ENCODE results near the gene PHACTR2.

The PHACTR2 gene

DNA sequence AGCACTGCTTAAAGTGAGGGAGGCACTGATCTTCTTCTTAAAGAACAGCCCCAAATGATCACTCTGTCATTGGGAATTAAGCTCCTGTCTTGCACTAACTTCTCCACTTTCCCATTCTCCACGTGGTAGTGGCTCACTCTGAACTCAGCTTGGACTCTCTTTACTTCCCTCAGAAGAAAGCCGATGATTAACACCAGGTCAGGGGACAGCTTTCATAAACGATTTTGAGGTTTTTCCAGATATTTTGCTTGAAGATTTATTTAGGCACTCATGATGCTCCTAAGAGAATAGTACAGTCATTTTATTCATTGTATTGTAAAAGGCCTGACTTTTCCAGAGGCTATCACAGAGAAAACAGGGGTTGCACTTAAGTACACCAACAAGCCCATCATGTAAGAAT lies 84.4 kb downstream of the PHACTR2 start:
- DNase-seq, result no peak
- H3K27me3 ChIP-seq, result no peaks in the 10 kb centered on the region
- H3K4me3 ChIP-seq, result no peak overlapping the region
- intact Hi-C loops (cut with DNase I; ENCODE audit: low total_unique reads), result no loop called here
- peaks cover under 1 to 21% (median 17%) of the 10 kb centered on the region in 3 donors for H3K36me3 ChIP-seq
- H3K9me3 ChIP-seq, result no peaks in the 10 kb centered on the region
- H3K4me1 ChIP-seq, result no peaks in the 10 kb centered on the region
- H3K27ac ChIP-seq, result no peak overlapping the region
- TF ChIP-seq, protein P1, sequence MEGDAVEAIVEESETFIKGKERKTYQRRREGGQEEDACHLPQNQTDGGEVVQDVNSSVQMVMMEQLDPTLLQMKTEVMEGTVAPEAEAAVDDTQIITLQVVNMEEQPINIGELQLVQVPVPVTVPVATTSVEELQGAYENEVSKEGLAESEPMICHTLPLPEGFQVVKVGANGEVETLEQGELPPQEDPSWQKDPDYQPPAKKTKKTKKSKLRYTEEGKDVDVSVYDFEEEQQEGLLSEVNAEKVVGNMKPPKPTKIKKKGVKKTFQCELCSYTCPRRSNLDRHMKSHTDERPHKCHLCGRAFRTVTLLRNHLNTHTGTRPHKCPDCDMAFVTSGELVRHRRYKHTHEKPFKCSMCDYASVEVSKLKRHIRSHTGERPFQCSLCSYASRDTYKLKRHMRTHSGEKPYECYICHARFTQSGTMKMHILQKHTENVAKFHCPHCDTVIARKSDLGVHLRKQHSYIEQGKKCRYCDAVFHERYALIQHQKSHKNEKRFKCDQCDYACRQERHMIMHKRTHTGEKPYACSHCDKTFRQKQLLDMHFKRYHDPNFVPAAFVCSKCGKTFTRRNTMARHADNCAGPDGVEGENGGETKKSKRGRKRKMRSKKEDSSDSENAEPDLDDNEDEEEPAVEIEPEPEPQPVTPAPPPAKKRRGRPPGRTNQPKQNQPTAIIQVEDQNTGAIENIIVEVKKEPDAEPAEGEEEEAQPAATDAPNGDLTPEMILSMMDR (IDR thresholded peaks at IDR 0.05), result no peak

DNA sequence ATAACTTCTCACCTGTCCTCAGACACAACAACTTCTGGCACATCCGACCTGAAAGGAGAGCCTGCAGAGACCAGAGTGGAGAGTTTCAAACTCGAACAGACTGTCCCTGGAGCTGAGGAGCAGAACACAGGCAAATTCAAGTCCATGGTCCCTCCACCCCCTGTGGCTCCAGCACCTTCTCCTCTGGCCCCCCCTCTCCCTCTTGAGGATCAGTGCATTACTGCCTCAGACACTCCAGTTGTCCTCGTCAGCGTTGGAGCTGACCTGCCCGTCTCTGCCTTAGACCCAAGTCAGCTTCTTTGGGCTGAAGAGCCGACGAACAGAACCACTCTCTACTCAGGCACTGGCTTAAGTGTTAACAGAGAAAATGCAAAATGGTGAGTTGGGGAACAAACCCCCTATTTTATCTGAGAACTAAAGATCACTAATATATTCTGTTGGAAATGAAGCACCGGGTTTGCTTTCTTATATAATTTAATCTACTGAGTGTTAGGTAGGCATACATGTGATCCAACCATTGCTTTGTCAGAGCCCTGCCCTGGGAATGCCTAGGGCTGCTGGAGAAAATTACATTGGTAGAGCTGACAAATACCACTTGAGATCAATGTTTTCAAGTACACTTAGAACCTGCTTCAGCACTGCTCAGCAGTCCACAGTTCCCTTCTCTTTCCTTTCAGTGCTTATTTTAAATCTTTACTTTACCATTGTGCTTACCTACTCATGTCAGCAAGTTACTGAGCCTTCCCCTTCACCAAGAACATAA lies 87.8 kb downstream of the PHACTR2 start:
- intact Hi-C loops (cut with DNase I; ENCODE audit: low total_unique reads), result no loop called here
- H3K27me3 ChIP-seq, result no peaks in the 10 kb centered on the region
- no peaks in the 10 kb centered on the region for H3K9me3 ChIP-seq
- H3K27ac ChIP-seq, result no peak overlapping the region
- TF ChIP-seq, protein P1 (IDR thresholded peaks at IDR 0.05), result no peak
- no peaks in the 10 kb centered on the region for H3K4me1 ChIP-seq
- no peak for DNase-seq
- H3K4me3 ChIP-seq, result no peak overlapping the region
- H3K36me3 ChIP-seq, result peaks cover 13 to 35% (median 21%) of the 10 kb centered on the region in 3 donors

DNA sequence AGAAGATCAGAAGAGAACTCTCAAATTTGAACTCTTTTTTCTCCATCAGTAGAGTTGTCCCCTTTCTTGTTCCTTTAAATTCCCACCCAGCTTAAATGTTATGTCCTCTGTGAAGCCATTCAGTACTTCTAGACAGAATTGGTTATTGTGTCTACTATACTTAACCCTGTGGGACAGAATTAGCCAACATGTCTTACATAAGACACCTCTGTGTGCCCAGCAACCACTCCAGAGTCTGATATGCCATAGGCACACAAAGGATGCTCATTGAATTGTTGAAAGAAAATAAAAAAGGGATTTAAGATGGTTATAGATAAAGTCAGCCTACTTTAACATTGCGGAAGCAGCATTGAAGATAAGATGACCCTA lies 88.4 kb downstream of the PHACTR2 start:
- Histone ChIP-seq H3K27me3 (no peaks in the 10 kb centered on the region), H3K4me3 (no peak overlapping the region), H3K36me3 (peaks cover 13 to 35% (median 21%) of the 10 kb centered on the region in 3 donors), H3K4me1 (no peaks in the 10 kb centered on the region), H3K27ac (no peak overlapping the region), H3K9me3 (no peaks in the 10 kb centered on the region)
- TF ChIP-seq, protein P1 (IDR thresholded peaks at IDR 0.05), result no peak
- no peak for DNase-seq
- intact Hi-C loops (cut with DNase I; ENCODE audit: low total_unique reads), result no loop called here

DNA sequence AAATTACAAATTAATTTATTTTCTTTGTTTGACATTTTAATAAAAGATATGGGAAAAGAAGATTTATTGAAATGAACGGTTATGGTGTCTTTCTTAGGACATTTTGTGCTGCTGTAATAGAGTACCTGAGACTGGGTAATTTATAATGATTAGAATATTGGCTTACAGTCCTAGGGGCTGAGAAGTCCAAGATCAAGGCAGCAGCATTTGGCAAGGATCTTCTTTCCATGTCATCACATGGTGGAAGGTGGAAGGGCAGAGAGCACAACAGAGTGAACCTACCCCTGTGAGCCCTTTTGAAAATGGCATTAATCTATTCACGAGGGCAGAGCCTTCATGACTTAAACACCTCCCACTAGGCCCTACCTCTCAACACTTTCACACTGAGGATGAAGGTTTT lies 89.7 kb downstream of the PHACTR2 start:
- Histone ChIP-seq H3K4me1 (no peaks in the 10 kb centered on the region), H3K27me3 (no peaks in the 10 kb centered on the region), H3K4me3 (no peak overlapping the region), H3K9me3 (no peaks in the 10 kb centered on the region), H3K27ac (no peak overlapping the region), H3K36me3 (peaks cover 13 to 35% (median 26%) of the 10 kb centered on the region in 3 donors)
- intact Hi-C loops (cut with DNase I; ENCODE audit: low total_unique reads), result no loop called here
- TF ChIP-seq, protein P1 (IDR thresholded peaks at IDR 0.05), result no peak
- no peak for DNase-seq

DNA sequence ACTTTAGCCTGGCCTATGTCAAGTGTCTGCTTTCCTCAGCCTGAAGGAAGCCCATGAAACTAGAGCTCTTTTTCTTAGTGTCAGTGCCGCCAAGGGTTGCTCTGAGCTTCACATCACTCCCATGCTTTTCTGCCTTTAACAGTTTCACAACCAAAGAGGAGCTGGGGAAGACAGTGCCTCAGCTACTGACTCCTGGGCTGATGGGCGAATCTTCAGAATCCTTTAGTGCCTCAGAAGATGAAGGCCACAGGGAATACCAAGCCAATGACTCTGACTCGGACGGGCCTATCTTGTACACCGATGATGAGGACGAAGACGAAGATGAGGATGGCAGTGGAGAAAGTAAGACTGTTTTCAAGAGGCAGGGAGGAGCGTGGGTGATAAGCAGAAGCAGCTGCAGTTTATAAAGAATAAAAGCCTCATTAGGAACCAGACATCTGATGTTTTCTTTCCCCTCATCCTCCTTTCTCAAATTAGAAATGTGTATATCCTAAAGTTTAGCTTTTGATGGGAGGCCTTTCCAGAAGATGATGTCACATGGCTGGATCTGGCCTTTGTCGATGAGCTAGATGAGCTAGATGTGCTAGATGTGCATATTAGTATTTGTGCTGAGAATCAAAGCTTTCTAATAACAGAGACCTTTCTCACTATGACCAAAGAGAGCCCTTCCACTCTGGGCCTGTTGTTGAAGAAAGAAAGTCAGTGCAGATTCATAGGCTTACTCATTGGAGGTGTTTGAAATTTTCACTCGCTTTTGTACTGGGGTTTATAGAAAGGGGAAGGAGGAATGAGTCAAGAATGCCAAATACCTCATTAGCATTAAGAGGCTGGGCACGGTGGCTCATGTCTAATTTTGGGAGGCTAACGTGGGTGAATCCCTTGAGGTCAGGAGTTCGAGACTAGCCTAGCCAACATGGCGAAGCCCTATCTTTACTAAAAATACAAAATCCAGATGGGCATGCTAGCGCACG lies 94.6 kb downstream of the PHACTR2 start:
- DNase-seq, result no peak
- H3K36me3 ChIP-seq, result peaks cover 10 to 25% (median 11%) of the 10 kb centered on the region in 3 donors
- TF ChIP-seq, protein P1 (IDR thresholded peaks at IDR 0.05), result no peak
- peaks cover 0 to 32% (median 18%) of the 10 kb centered on the region in 4 donors for H3K4me1 ChIP-seq
- no peak overlapping the region for H3K4me3 ChIP-seq
- no peaks in the 10 kb centered on the region for H3K27me3 ChIP-seq
- H3K27ac ChIP-seq, result peak overlapping the region in 1 of 2 donors; percentile 53
- intact Hi-C loops (cut with DNase I; ENCODE audit: low total_unique reads), result no loop called here
- no peaks in the 10 kb centered on the region for H3K9me3 ChIP-seq
